Ramos (cell line): Measurements from ENCODE around the gene CDHR3.

Experiments
- in situ Hi-C: fragments of 300-500 bp; cut with MboI; formaldehyde crosslinking; loops from one replicate; pipeline ENCODE4 v1.14.3; 2022; ENCODE audit warnings: low sequenced_read_pairs; ENCODE audit not compliant: unreplicated experiment

CDHR3 gene

GRCh38 chr7:106059556-106059955, 96.5 kb downstream of the CDHR3 start:
- in situ Hi-C loops: loop anchor here (25.0 kb wide), 1 partner anchor 1028 kb away; no protein-coding TSS in a partner anchor

DNA sequence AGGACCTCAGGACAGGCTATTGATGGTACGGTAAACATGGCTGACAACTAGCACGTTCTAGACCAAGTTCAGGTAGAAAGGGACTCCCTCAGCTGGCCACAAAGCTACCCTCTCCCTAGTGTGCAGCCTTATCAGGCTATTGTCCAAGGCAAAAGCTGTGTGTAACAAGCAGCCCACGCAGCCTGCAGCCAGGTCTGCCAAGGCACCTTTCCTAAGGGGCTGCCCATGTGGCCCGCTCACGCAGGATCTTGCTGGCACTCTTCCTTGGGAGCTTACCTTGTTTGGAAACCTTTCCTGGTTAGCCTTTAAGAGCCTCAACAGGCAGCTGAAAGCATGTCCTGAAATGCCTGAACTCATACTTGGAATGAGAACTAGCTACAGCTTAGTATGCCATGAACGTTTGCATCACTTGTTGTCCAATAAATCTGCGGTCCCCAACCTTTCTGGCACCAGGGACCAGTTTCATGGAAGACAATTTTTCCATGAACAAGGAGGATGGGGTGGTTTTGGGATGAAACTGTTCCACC, 97.4 kb downstream of the CDHR3 start:
- in situ Hi-C loops: loop anchor here (10.0 to 25.0 kb wide), 2 partner anchors 1027 to 1116 kb away; no protein-coding TSS in a partner anchor

DNA sequence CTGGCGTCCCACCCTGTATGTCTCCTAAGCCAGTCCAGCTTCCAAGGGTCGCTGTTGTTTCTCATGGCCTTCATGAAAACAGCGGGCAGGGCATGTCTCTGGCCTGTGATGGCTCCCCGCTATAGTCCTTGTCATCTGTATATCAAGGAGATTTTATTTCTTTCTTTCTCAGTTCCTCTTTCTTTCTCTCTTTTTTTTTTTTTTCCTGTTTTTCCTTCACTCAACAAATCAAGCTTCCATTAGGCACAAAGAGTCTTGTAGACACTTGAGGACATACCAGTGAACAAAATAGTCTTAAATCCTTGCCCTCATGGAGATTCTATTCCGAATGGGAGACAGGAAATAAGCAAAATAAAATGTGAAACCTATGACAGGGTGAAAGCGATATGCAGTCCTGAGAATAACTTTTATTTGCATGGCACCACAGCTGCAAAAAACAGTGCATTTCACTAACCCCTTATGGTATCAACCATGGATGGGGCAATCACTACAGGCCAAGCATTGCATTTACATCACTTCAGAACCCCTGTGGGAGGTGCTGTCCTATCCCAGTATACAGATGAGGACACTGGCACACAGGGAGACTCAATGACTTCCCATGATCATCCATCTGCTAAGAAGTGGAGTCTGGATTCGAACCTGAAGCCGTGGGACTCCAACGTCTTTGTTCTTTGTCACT, 98.4 kb downstream of the CDHR3 start:
- in situ Hi-C loops: loop anchor here (10.0 to 25.0 kb wide), 2 partner anchors 1026 to 1117 kb away; no protein-coding TSS in a partner anchor

DNA sequence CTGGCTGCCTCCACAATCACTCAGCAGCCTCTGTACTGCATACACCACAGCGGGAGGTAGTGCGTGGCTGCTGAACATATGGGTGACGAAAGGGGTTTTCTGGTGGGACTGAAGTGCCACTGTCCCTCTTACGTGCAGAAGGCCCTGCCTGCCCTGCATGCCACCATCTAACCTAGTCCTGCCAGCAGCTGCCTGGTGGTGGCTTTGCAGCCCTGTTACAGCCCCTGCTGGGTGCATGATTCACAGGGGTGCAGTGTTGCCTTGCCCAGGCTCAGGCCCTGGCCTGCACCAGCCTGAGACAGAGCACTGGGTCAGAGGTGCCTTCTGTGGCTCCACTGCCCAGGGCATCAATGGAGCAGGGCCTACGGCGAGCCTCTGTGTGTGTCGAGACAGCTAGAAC, 98.9 kb downstream of the CDHR3 start:
- in situ Hi-C loops: loop anchor here (10.0 to 25.0 kb wide), 2 partner anchors 1025 to 1117 kb away; no protein-coding TSS in a partner anchor

GRCh38 chr7:106062521-106062931, 99.5 kb downstream of the CDHR3 start:
- in situ Hi-C loops: loop anchor here (10.0 to 25.0 kb wide), 2 partner anchors 1025 to 1118 kb away; no protein-coding TSS in a partner anchor

DNA sequence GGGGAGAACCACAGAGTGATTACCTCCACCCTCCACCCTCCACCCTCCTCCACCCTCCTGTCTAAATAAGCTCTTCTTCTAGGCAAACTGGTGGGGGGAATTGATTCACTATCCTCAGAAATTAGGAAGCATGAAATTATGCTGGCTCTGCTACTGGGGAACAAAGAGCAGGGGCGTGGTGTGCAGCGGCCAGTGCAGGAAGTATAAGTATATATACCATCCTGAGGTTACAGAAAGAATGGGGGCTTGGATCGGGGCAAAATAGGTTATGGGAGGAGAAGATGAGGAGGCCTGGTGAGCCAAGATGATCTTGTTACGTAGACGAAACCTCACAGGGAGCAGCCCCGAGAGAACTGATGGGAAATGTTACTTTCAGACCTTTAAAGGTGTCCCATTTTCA, 100.0 kb downstream of the CDHR3 start:
- in situ Hi-C loops: loop anchor here (10.0 to 25.0 kb wide), 2 partner anchors 1024 to 1118 kb away; no protein-coding TSS in a partner anchor

DNA sequence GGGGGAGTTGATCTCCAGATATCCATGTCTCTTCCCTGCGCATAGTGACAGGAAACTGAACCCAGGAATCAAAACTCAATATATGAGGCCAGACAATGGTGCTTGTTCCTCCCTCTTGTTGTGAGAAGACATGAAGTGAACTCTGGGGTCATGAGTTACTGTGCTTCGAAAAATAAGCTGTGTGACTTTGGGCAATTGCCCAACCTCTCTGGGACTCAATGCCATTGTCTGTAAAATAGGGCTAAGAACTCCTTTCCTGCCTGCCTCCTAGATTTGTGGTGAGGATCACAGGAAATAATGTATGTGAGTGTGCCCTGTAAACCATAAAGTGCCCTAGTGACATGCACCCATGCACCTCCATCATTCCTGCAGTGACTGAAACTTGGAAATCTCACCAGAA, 100.6 kb downstream of the CDHR3 start:
- in situ Hi-C loops: loop anchor here (10.0 to 25.0 kb wide), 2 partner anchors 1024 to 1119 kb away; no protein-coding TSS in a partner anchor

DNA sequence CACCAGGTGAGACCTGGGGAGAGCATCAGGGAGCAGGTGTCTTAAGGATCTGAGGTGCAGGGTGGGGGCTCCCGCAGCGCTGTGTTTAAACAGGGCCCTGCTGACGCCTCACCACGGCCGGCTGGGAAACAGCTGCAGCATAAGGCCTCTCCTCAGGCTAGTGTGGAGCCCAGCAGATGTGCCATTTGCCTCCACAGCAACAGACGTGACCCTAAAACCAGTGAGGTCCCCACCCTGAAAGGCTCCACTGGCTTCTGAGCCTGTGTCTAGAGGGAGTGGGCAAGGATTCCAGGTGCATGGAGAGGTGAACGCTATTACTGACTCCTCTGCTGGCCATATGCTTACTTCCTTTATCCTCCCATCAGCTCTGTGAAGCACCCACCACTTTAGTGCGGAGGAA, 101.3 kb downstream of the CDHR3 start:
- in situ Hi-C loops: loop anchor here (10.0 to 25.0 kb wide), 2 partner anchors 1023 to 1120 kb away; no protein-coding TSS in a partner anchor

- in situ Hi-C loops: loop anchor here (10.0 to 25.0 kb wide), 2 partner anchors 1022 to 1120 kb away; no protein-coding TSS in a partner anchor
Observed at GRCh38 chr7:106064771-106065574, 101.9 kb downstream of the CDHR3 start.

DNA sequence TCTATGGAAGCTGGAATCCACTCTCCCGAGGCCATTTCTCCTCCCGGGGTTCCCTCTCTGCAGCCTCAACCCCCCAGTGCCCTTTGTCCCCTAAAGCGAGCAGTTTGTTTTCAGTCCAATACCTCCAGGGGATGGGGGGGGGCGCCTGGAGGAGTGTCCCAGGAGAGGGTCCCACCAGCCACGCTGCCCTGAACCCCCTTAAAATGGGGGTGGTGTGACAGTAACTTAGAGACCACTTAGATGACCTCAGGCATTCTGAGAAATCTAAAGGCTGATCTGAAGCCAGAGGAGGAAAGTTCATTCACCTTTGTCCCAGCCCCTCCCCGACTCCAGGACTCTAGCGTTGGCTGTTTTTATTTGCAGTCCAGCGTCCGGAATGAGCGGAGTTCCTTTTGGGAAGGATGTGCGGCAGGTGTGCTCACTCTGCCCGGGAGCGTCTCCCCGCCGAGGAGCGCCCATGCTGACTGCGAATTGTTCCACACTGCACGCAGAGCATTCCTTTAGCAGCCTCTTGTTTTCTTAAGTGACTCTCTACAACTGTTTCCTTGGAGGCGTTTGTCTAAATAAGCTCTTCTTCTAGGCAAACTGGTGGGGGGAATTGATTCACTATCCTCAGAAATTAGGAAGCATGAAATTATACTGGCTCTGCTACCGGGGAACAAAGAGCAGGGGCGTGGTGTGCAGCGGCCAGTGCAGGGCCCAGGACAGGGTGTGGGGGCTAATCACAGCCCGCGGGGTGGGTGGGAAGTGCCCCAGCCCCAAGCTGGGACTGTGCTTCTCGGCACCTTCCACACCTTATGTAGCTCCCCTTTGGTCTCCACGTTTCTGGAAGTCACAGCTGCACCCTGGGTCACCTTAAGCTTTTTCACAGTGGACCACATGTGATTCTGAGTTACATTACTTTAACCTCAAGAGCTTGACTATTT, 102.8 kb downstream of the CDHR3 start:
- in situ Hi-C loops: loop anchor here (10.0 to 25.0 kb wide), 2 partner anchors 1021 to 1121 kb away; no protein-coding TSS in a partner anchor

- in situ Hi-C loops: loop anchor here (10.0 to 25.0 kb wide), 2 partner anchors 1020 to 1123 kb away; no protein-coding TSS in a partner anchor
Observed at GRCh38 chr7:106067678-106068077, 104.6 kb downstream of the CDHR3 start.

- in situ Hi-C loops: loop anchor here (10.0 to 25.0 kb wide), 2 partner anchors 1019 to 1124 kb away; no protein-coding TSS in a partner anchor
Observed at GRCh38 chr7:106068538-106068961, 105.5 kb downstream of the CDHR3 start.

- in situ Hi-C loops: loop anchor here (10.0 to 25.0 kb wide), 2 partner anchors 1018 to 1124 kb away; no protein-coding TSS in a partner anchor
Observed at GRCh38 chr7:106068986-106069385, 105.9 kb downstream of the CDHR3 start.

DNA sequence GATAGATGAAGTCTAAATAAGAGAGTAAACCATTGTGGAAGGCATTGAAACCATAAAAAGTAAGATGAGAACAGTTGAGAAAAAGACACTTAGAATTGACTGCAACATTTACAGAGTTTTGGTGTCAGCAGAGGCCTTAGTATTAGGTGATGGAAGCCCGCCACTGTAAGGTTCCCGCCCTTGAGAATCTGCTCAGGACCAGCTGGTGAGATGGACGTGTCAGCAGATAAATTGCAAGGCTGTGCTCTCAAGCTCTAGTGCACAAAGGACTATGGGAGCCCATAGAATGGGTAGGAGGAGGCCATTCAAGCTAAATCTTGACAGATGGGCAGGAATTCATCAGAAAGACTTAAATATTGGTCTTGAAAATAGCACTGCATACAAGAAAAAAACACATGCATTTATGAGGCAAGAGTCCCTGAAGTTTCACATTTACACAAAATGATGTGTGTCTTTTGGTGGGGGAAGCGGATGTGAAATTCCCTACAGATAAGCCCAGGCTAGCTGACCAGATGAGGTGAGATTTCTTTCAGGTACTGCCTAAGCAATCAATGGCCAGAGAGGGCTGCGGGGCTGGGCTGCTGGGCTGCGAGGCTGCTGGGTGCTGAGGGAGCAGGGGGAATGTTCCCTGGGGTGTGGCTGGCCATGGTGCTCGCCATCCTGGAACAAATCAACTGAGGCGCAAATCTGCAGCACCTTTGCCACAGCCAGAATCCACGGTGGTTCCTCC, 106.6 kb downstream of the CDHR3 start:
- in situ Hi-C loops: loop anchor here (10.0 to 25.0 kb wide), 2 partner anchors 1018 to 1125 kb away; no protein-coding TSS in a partner anchor

DNA sequence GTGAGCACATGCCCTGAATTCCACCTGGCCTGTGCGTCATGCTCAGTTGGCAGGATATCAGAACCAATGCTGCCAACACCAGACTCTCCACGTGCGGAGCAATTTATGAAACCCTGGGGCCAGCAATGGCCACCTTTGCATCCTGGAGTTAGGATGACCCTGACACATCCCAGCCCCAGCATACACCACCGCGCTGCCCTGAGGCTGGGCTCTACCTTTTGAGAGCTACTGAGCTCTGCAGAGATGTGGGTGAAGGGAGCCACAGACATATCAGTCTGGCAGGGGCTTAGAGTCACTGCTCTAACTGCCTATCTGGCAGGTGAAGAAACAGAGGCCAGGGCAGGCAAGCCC, 107.1 kb downstream of the CDHR3 start:
- in situ Hi-C loops: loop anchor here (25.0 kb wide), 1 partner anchor 1017 kb away; no protein-coding TSS in a partner anchor

- in situ Hi-C loops: loop anchor here (25.0 kb wide), 1 partner anchor 1017 kb away; no protein-coding TSS in a partner anchor
Observed at GRCh38 chr7:106070567-106071254, 107.6 kb downstream of the CDHR3 start.

DNA sequence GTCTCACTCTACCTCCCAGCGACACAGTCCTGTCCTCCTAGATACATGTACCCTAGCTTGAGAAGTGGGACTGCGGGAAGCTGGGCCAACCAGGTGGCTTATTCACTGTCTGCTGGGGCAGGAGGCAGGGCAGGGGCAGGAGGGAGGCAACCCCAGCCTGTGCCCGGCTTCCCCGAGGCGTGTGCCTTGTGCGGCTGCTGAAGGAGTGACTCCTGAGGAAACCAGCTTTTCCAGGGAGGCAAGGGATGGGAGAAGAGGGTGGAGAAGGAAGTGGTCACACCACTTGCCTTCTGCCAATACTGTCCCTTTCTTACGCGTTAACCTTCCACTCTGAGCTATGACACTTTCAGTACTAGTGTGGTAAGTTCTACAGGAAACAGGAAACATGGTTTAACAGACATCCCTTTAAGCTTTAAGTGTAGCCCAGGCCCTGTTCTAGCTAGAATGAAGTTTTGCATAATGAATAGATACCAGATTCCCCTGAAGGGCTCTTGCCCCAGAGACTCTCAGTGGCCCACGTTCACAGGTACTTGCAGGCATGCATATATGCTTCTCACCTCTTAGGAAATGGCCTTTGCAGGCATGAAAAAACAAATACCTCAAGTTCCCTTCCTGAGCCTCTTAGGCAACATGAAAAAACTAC, 108.4 kb downstream of the CDHR3 start:
- in situ Hi-C loops: loop anchor here (25.0 kb wide), 1 partner anchor 1016 kb away; no protein-coding TSS in a partner anchor
